Gastroesophageal sphincter (tissue), 4 donors: ENCODE results near the gene MOB1B. TPM values are rescaled to one million over a fixed set of nuclear protein-coding genes. Genes with fewer than 3 reads are reported as not detected.
"Not testable (repeated sequence)": the region's sequence is repeated elsewhere in the genome, so short reads cannot be mapped to it uniquely, and the experiment has no call there.

ENCODE experiments used
- ATAC-seq: fragments of 150-250 bp; one replicate; pipeline ENCODE4 v1.9.1; 2016; ENCODE audit warnings: mild to moderate bottlenecking, moderate library complexity
- H3K27ac ChIP-seq, 4 donors: fragments of 200-600 bp; sonication (generic) in 3 of 4; 1 replicate in 3 of 4; 2 replicates in 1 of 4; pipeline ENCODE4 v1.5.1; 2016 to 2019
- H3K27me3 ChIP-seq: fragments of 200-600 bp; sonication (generic); one replicate; pipeline ENCODE4 v1.5.1; 2019
- H3K36me3 ChIP-seq, 2 donors: fragments of 200-600 bp; sonication (generic); one replicate each; pipeline ENCODE4 v1.5.1; 2019; ENCODE audit warnings: control low read depth in 1 of 2
- H3K4me1 ChIP-seq, 3 donors: fragments of 200-600 bp; sonication (generic); 1 replicate in 2 of 3; 2 replicates in 1 of 3; pipeline ENCODE4 v1.5.1; 2016 to 2019; ENCODE audit warnings: control low read depth in 2 of 3
- H3K4me3 ChIP-seq, 2 donors: fragments of 200-600 bp; sonication (generic); one replicate each; pipeline ENCODE4 v1.5.1; 2019; ENCODE audit warnings: mild to moderate bottlenecking in 1 of 2, moderate library complexity in 1 of 2
- H3K9me3 ChIP-seq, 3 donors: fragments of 200-600 bp; sonication (generic); one replicate each; pipeline ENCODE4 v1.5.1; 2017 to 2019; ENCODE audit warnings: control low read depth in 2 of 3
- CTCF ChIP-seq, 4 experiments: fragments of 200-600 bp in 2 of 4; fragments of 450-650 bp in 2 of 4; sonication (generic) in 1 of 4; IDR thresholded peaks; one replicate each; pipeline ENCODE4 v1.5.1; 2017 to 2019; ENCODE audit warnings: antibody characterized with exemption in 4 of 4, mild to moderate bottlenecking in 2 of 4, moderate library complexity in 2 of 4
- EP300 ChIP-seq: sonication (generic); formaldehyde crosslinking; IDR thresholded peaks from one replicate; pipeline ENCODE4 v1.6.1; 2017; ENCODE audit warnings: antibody characterized with exemption, mild to moderate bottlenecking
- POLR2A ChIP-seq, 2 donors: fragments of 450-650 bp; IDR thresholded peaks; one replicate each; pipeline ENCODE4 v1.6.1; 2017; ENCODE audit warnings: antibody characterized with exemption in 2 of 2, mild to moderate bottlenecking in 2 of 2, moderate library complexity in 1 of 2
- POLR2AphosphoS5 ChIP-seq: sonication (generic); formaldehyde crosslinking; IDR thresholded peaks from one replicate; pipeline ENCODE4 v1.6.1; 2017; ENCODE audit warnings: antibody characterized with exemption
- WGBS, 2 donors: methylation state at CpG; one replicate each; pipeline ENCODE4 v1.1.5; 2018; ENCODE audit warnings: low coverage in 1 of 2; 5-methylcytosine and 5-hydroxymethylcytosine counted together
- total RNA-seq, 4 donors: library from RNA; depleted of rRNA; stranded (reverse); fragments of >200 nt; gene quantifications; one replicate each; pipeline ENCODE4 v1.1.0, GENCODE V29; 2016

Gene MOB1B
- total RNA-seq, 4 donors from 2014 or later: 19.6 to 31.5 (median 26.2) TPM

- Histone ChIP-seq H3K27me3 (no peaks in the 10 kb centered on the region), H3K4me1 (peaks cover 0 to 39% (median 0%) of the 10 kb centered on the region in 3 donors), H3K4me3 (no peak overlapping the region), H3K27ac (peak overlapping the region in 1 of 4 donors; percentile 39), H3K36me3 (peaks cover 0 to 14% of the 10 kb centered on the region in 2 donors), H3K9me3 (no peaks in the 10 kb centered on the region)
- no peak for ATAC-seq
- 39 to 73% methylated on average over 2 to 4 of the region's 4 CpGs for WGBS, 2 donors
- TF ChIP-seq POLR2AphosphoS5 (no peak), POLR2A (IDR thresholded peaks at IDR 0.05) (no peak), EP300 (no peak), CTCF (IDR thresholded peaks at IDR 0.05) (no peak)
Observed at GRCh38 chr4:70996018-70996360, 93.8 kb downstream of the MOB1B start.

- Histone ChIP-seq H3K36me3 (peaks cover 0 to 14% of the 10 kb centered on the region in 2 donors), H3K27ac (peak overlapping the region in 2 of 4 donors; percentile 9 to 39), H3K4me3 (no peak overlapping the region), H3K4me1 (peaks cover 0 to 39% (median 0%) of the 10 kb centered on the region in 3 donors), H3K9me3 (no peaks in the 10 kb centered on the region), H3K27me3 (no peaks in the 10 kb centered on the region)
- TF ChIP-seq EP300 (no peak), POLR2AphosphoS5 (peak; percentile 62)
- 50 to 67% methylated on average over 1 of the region's 1 CpG for WGBS, 2 donors
- ATAC-seq: no peak
Observed at GRCh38 chr4:70997036-70997435, 94.9 kb downstream of the MOB1B start.

GRCh38 chr4:70997546-70997945, 95.4 kb downstream of the MOB1B start:
- Histone ChIP-seq H3K36me3 (peaks cover 0 to 14% of the 10 kb centered on the region in 2 donors), H3K4me3 (no peak overlapping the region), H3K27ac (peak overlapping the region in 1 of 4 donors; percentile 39), H3K4me1 (peaks cover 0 to 35% (median 0%) of the 10 kb centered on the region in 3 donors), H3K27me3 (no peaks in the 10 kb centered on the region), H3K9me3 (no peaks in the 10 kb centered on the region)
- TF ChIP-seq POLR2AphosphoS5 (no peak), POLR2A (IDR thresholded peaks at IDR 0.05) (no peak), EP300 (no peak), CTCF (IDR thresholded peaks at IDR 0.05) (no peak)
- 45% methylated on average over 1 to 2 of the region's 2 CpGs for WGBS, 2 donors
- no peak for ATAC-seq

- not testable (repeated sequence) for ATAC-seq, H3K4me3 ChIP-seq
Observed at GRCh38 chr4:70999639-71000038, 97.5 kb downstream of the MOB1B start.

GRCh38 chr4:71001363-71001762, 99.2 kb downstream of the MOB1B start:
- not testable (repeated sequence) for ATAC-seq, H3K9me3 ChIP-seq, H3K4me1 ChIP-seq, H3K27ac ChIP-seq, H3K27me3 ChIP-seq, H3K4me3 ChIP-seq
- 100% methylated on average over 4 of the region's 4 CpGs for WGBS, 2 donors
- peaks cover 0 to 18% of the 10 kb centered on the region in 2 donors for H3K36me3 ChIP-seq

More at GRCh38 chr4:70999639-71000038, 97.5 kb downstream of the MOB1B start:
- H3K27ac ChIP-seq, H3K9me3 ChIP-seq, H3K27me3 ChIP-seq: not testable (repeated sequence)
- H3K36me3 ChIP-seq: peaks cover 0 to 18% of the 10 kb centered on the region in 2 donors
- H3K4me1 ChIP-seq: peaks cover 0 to 22% (median 0%) of the 10 kb centered on the region in 3 donors

- Histone ChIP-seq H3K4me1 (no peaks in the 10 kb centered on the region), H3K9me3 (no peaks in the 10 kb centered on the region), H3K4me3 (no peak overlapping the region), H3K27me3 (no peaks in the 10 kb centered on the region), H3K36me3 (peaks cover 0 to 7% of the 10 kb centered on the region in 2 donors), H3K27ac (no peak overlapping the region)
- no peak for TF ChIP-seq CTCF (IDR thresholded peaks at IDR 0.05)
- no peak for TF ChIP-seq POLR2AphosphoS5
- no peak for TF ChIP-seq EP300
- ATAC-seq: no peak
- WGBS, 2 donors: 100% methylated on average over 1 of the region's 7 CpGs; no CpG with 5 or more reads in 1 of the 2 donors
Observed at GRCh38 chr4:71004281-71004851, 102.2 kb downstream of the MOB1B start.

GRCh38 chr4:71005025-71005424, 102.9 kb downstream of the MOB1B start:
- not testable (repeated sequence) for ATAC-seq, H3K9me3 ChIP-seq, H3K27me3 ChIP-seq, H3K36me3 ChIP-seq, H3K27ac ChIP-seq, H3K4me3 ChIP-seq, H3K4me1 ChIP-seq
- WGBS, 2 donors: 88 to 90% methylated on average over 2 to 4 of the region's 6 CpGs
